ENCODE results near the gene TPM2. TPM values are rescaled to one million over a fixed set of nuclear protein-coding genes. Genes with fewer than 3 reads are reported as not detected.
A peak's percentile ranks its signal among the peaks of the same experiment; 100 is the strongest.

TPM2 gene
- total RNA-seq, 1 donor from 2014 or later: 515 TPM

- no peak for TF ChIP-seq CTCF (IDR thresholded peaks at IDR 0.05)
- H3K36me3 Mint-ChIP-seq (ENCODE audit: unreplicated experiment): peaks cover 68% of the 10 kb centered on the region
- H3K4me1 Mint-ChIP-seq (ENCODE audit: unreplicated experiment): no peaks in the 10 kb centered on the region
- no peaks in the 10 kb centered on the region for H3K27me3 Mint-ChIP-seq (ENCODE audit: unreplicated experiment)
- H3K4me3 Mint-ChIP-seq (ENCODE audit: unreplicated experiment): no peak overlapping the region
- H3K27ac Mint-ChIP-seq (ENCODE audit: unreplicated experiment): no peak overlapping the region
- H3K9me3 Mint-ChIP-seq (ENCODE audit: unreplicated experiment): no peaks in the 10 kb centered on the region
- DNase-seq (ENCODE audit: extremely low spot score, unreplicated experiment): no peak
Observed at GRCh38 chr9:35717132-35717870, 27.6 kb upstream of the TPM2 start.

- H3K9me3 Mint-ChIP-seq (ENCODE audit: unreplicated experiment): no peaks in the 10 kb centered on the region
- H3K27ac Mint-ChIP-seq (ENCODE audit: unreplicated experiment): peak overlapping the region; percentile 12
Observed at GRCh38 chr9:35716230-35716629, 26.5 kb upstream of the TPM2 start.

DNA sequence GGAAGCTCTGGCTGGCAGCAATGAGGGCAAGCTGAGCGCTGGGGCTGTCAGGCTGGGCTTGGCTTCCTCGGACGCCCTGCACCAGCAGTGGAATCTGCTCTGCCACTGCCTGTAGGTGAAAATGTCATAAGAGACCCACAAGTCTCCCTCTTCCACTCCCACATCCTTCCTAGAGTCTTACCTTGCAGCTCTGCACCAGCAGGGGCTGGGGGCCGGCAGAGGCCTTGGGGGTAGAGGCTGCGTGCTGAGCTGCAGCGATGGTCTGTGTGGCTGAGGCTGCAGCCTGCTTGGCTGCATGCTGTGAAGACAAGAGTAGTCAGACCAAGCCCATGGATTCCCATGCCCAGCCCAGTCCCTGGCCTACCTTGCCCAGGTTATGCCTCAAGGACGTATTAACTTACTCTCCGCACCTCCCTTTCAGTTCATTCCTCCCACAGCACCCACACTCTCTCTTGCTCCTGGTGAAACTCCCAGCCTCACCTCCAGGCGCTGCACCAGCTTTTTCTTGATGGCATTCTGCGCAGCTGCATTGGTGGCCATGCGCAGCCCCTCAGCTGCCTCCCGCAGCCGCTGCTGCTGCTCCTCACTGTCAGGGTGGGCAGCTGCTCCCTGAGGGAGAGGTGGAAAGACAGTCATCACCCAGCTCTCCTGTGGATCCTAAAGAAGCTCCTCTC lies 25.0 kb upstream of the TPM2 start:
- no peaks in the 10 kb centered on the region for H3K9me3 Mint-ChIP-seq (ENCODE audit: unreplicated experiment)
- peaks cover 73% of the 10 kb centered on the region for H3K36me3 Mint-ChIP-seq (ENCODE audit: unreplicated experiment)
- TF ChIP-seq CTCF (IDR thresholded peaks at IDR 0.05): no peak
- peak overlapping the region; percentile 28 for H3K27ac Mint-ChIP-seq (ENCODE audit: unreplicated experiment)
- H3K27me3 Mint-ChIP-seq (ENCODE audit: unreplicated experiment): no peaks in the 10 kb centered on the region
- H3K4me3 Mint-ChIP-seq (ENCODE audit: unreplicated experiment): no peak overlapping the region
- no peaks in the 10 kb centered on the region for H3K4me1 Mint-ChIP-seq (ENCODE audit: unreplicated experiment)
- no peak for DNase-seq (ENCODE audit: extremely low spot score, unreplicated experiment)

More at GRCh38 chr9:35716230-35716629, 26.5 kb upstream of the TPM2 start:
- Mint-ChIP-seq H3K4me3 (ENCODE audit: unreplicated experiment) (no peak overlapping the region), H3K27me3 (ENCODE audit: unreplicated experiment) (no peaks in the 10 kb centered on the region), H3K36me3 (ENCODE audit: unreplicated experiment) (peaks cover 66% of the 10 kb centered on the region), H3K4me1 (ENCODE audit: unreplicated experiment) (no peaks in the 10 kb centered on the region)
- no peak for DNase-seq (ENCODE audit: extremely low spot score, unreplicated experiment)
- TF ChIP-seq CTCF (IDR thresholded peaks at IDR 0.05): peak; percentile 14

DNA sequence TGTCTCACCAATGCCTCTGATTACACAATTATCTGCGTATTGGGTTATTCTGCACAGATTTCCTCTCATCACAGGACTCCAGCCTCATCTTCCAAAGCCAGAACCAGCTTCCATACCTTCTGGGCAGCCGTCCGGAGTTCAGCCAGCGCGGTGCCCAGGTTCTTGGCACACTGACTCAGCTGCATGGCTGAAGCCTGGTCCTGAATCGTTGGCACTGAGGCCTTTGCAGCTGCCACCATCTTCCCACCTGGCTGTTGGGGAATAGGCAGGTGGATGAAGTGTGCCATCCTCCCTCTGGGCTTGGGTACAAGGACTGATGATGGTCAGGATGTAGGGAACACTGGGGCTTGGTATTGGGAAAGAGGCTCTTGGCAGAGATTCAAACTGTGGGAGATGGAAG lies 24.4 kb upstream of the TPM2 start:
- no peak for DNase-seq (ENCODE audit: extremely low spot score, unreplicated experiment)
- H3K4me3 Mint-ChIP-seq (ENCODE audit: unreplicated experiment): no peak overlapping the region

More for the DNA sequence above, 24.4 kb upstream of the TPM2 start:
- no peak for TF ChIP-seq CTCF (IDR thresholded peaks at IDR 0.05)
- H3K27ac Mint-ChIP-seq (ENCODE audit: unreplicated experiment): no peak overlapping the region
- H3K4me1 Mint-ChIP-seq (ENCODE audit: unreplicated experiment): no peaks in the 10 kb centered on the region
- H3K27me3 Mint-ChIP-seq (ENCODE audit: unreplicated experiment): no peaks in the 10 kb centered on the region
- H3K36me3 Mint-ChIP-seq (ENCODE audit: unreplicated experiment): peaks cover 68% of the 10 kb centered on the region
- no peaks in the 10 kb centered on the region for H3K9me3 Mint-ChIP-seq (ENCODE audit: unreplicated experiment)

All from osteocyte (in vitro differentiated cells).